ENCODE results near the gene RYR1. TPM values are rescaled to one million over a fixed set of nuclear protein-coding genes. Genes with fewer than 3 reads are reported as not detected.
"Not testable (repeated sequence)": the region's sequence is repeated elsewhere in the genome, so short reads cannot be mapped to it uniquely, and the experiment has no call there.

The RYR1 gene
- total RNA-seq, 2 experiments from 2014 or later = 2.0 to 3.1 TPM

- intact Hi-C loops (cut with DNase I, micrococcal nuclease) = no loop called here
- no peak overlapping the region for H3K4me3 Mint-ChIP-seq
- no peaks in the 10 kb centered on the region for H3K4me1 Mint-ChIP-seq
- ATAC-seq (no peak), DNase-seq (no peak)
- H3K27ac Mint-ChIP-seq = no peak overlapping the region
- peaks cover 4% of the 10 kb centered on the region for H3K27me3 Mint-ChIP-seq
- H3K9me3 Mint-ChIP-seq (ENCODE audit: low read depth) = no peaks in the 10 kb centered on the region
- peaks cover 2% of the 10 kb centered on the region for H3K36me3 Mint-ChIP-seq (ENCODE audit: low read depth)
- ChIA-PET CTCF (no interaction called here), POLR2A (no interaction called here)
Measured at GRCh38 chr19:38482496-38482895, 49.0 kb downstream of the RYR1 start.

DNA sequence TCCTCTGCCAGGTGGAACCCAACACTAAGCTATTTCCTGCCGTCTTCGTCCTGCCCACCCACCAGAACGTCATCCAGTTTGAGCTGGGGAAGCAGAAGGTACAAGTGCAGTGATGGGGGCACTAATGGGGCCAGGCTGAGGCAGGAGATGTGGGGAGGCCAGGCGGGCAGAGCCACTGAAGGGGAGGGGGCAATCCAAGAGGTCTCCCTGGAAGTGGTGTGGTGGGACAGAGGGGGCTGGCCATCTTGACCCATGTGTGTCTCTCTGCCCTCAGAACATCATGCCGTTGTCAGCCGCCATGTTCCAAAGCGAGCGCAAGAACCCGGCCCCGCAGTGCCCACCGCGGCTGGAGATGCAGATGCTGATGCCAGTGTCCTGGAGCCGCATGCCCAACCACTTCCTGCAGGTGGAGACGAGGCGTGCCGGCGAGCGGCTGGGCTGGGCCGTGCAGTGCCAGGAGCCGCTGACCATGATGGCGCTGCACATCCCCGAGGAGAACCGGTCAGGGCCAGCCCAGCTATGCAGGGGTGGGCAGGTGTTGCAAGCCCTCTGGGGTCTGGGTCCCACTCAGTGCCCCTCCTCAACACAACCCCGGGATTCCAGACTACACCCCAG, 49.6 kb downstream of the RYR1 start:
- H3K36me3 Mint-ChIP-seq (ENCODE audit: low read depth) = peaks cover 2% of the 10 kb centered on the region
- ChIA-PET CTCF (no interaction called here), POLR2A (no interaction called here)
- intact Hi-C loops (cut with DNase I, micrococcal nuclease) = no loop called here
- H3K27ac Mint-ChIP-seq = no peak overlapping the region
- H3K4me3 Mint-ChIP-seq = no peak overlapping the region
- H3K4me1 Mint-ChIP-seq = no peaks in the 10 kb centered on the region
- H3K9me3 Mint-ChIP-seq (ENCODE audit: low read depth) = no peaks in the 10 kb centered on the region
- H3K27me3 Mint-ChIP-seq = peaks cover 6% of the 10 kb centered on the region
- no peak for DNase-seq
- ATAC-seq = no peak

DNA sequence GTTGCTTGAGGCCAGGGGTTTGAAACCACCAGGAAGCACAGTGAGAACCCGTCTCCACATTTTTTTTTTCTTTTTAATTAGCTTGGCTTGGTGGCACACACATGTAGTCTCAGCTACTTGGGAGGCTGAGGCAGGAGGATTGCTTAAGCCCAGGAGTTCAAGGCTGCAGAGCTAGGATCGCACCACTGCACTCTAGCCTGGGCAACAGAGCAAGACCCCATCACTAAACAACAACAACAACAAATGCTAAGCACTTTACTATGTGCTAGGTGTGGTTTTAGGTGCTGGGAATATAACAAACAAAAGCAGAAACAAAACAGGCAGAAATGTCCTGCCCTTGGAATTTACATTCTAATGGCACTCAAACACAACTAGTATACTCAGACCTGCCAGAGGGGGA, 51.3 kb downstream of the RYR1 start:
- no peak overlapping the region for H3K4me3 Mint-ChIP-seq
- ChIA-PET CTCF (interaction anchor here (0.6 kb wide), 1 partner anchor 285 kb away, joined by 3 read pairs; no protein-coding TSS in a partner anchor), POLR2A (no interaction called here)
- no peaks in the 10 kb centered on the region for H3K9me3 Mint-ChIP-seq (ENCODE audit: low read depth)
- ATAC-seq = no peak
- no peak for DNase-seq
- peaks cover 12% of the 10 kb centered on the region for H3K27me3 Mint-ChIP-seq
- no peak overlapping the region for H3K27ac Mint-ChIP-seq
- H3K36me3 Mint-ChIP-seq (ENCODE audit: low read depth) = peaks cover 2% of the 10 kb centered on the region
- no peaks in the 10 kb centered on the region for H3K4me1 Mint-ChIP-seq
- intact Hi-C loops (cut with DNase I, micrococcal nuclease) = no loop called here

GRCh38 chr19:38485541-38486285, 52.2 kb downstream of the RYR1 start:
- Mint-ChIP-seq H3K36me3 (ENCODE audit: low read depth) (peaks cover 8% of the 10 kb centered on the region), H3K9me3 (ENCODE audit: low read depth) (peaks cover 5% of the 10 kb centered on the region), H3K27ac (no peak overlapping the region), H3K4me1 (no peaks in the 10 kb centered on the region), H3K4me3 (no peak overlapping the region), H3K27me3 (peaks cover 18% of the 10 kb centered on the region)
- intact Hi-C loops (cut with DNase I, micrococcal nuclease) = no loop called here
- no peak for DNase-seq
- no peak for ATAC-seq
- ChIA-PET CTCF (no interaction called here), POLR2A (no interaction called here)

- CTCF ChIA-PET = no interaction called here
- Mint-ChIP-seq H3K27ac (no peak overlapping the region), H3K27me3 (peaks cover 22% of the 10 kb centered on the region), H3K9me3 (ENCODE audit: low read depth) (peaks cover 7% of the 10 kb centered on the region), H3K4me1 (no peaks in the 10 kb centered on the region), H3K4me3 (no peak overlapping the region), H3K36me3 (ENCODE audit: low read depth) (peaks cover 11% of the 10 kb centered on the region)
- ATAC-seq (no peak), DNase-seq (no peak)
- intact Hi-C loops (cut with DNase I, micrococcal nuclease) = no loop called here
- POLR2A ChIA-PET = no interaction called here
Measured at GRCh38 chr19:38486731-38487336, 53.3 kb downstream of the RYR1 start.

DNA sequence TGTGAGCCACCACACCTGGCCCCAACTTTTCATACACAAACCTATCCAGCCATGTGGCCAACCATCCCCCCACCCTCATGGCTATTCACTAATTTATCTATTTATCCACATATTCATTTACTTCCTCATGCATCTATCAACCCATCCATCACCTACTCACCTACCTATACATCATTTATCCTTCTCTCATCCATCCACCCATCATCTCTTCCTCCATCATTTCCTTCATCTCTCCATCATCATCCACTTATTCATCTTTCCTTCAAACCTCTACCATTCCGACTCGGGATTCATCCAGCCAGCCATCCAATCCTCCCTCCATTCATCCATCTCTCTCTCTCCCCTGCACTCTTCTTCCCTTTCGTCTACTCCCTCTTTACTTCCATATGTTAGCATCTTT, 54.6 kb downstream of the RYR1 start:
- no peak overlapping the region for H3K27ac Mint-ChIP-seq
- DNase-seq (no peak), ATAC-seq (no peak)
- H3K4me3 Mint-ChIP-seq = no peak overlapping the region
- peaks cover 25% of the 10 kb centered on the region for H3K27me3 Mint-ChIP-seq
- CTCF ChIA-PET = interaction anchor here (0.6 kb wide), 1 partner anchor 38 kb away, joined by 3 read pairs; no protein-coding TSS in a partner anchor
- H3K9me3 Mint-ChIP-seq (ENCODE audit: low read depth) = peaks cover 7% of the 10 kb centered on the region
- intact Hi-C loops (cut with DNase I, micrococcal nuclease) = no loop called here
- POLR2A ChIA-PET = no interaction called here
- no peaks in the 10 kb centered on the region for H3K4me1 Mint-ChIP-seq
- H3K36me3 Mint-ChIP-seq (ENCODE audit: low read depth) = peaks cover 11% of the 10 kb centered on the region

DNA sequence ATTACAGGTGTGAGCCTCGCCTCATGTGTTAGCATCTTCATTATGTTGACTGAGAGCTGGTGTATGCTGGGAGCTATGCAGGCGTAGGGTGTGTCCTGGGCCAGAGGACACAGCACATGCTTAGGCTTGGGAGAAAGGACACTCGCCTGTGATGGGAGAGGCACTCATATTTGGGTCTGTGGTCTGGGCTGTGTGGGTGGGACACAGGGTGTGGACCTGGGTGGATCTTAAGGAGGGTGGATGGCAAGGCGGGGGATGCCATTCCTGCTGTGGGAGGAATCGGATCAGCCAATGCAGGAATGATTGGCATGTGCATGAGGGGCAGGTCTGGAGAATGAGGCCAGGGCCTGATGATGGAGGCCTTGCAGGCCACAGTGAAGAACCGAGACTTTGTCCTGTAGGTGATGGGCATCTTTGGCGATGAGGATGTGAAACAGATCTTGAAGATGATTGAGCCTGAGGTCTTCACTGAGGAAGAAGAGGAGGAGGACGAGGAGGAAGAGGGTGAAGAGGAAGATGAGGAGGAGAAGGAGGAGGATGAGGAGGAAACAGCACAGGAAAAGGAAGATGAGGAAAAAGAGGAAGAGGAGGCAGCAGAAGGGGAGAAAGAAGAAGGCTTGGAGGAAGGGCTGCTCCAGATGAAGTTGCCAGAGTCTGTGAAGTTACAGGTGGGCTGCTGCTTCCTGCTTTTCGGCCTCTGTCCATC, 55.4 kb downstream of the RYR1 start:
- intact Hi-C loops (cut with DNase I, micrococcal nuclease) = no loop called here
- ATAC-seq (no peak), DNase-seq (no peak)
- ChIA-PET POLR2A (no interaction called here), CTCF (interaction anchor here (0.6 kb wide), 1 partner anchor 38 kb away, joined by 3 read pairs; no protein-coding TSS in a partner anchor)
- peaks cover 7% of the 10 kb centered on the region for H3K9me3 Mint-ChIP-seq (ENCODE audit: low read depth)
- H3K4me3 Mint-ChIP-seq = no peak overlapping the region
- H3K27ac Mint-ChIP-seq = no peak overlapping the region
- no peaks in the 10 kb centered on the region for H3K4me1 Mint-ChIP-seq
- H3K27me3 Mint-ChIP-seq = peaks cover 25% of the 10 kb centered on the region
- H3K36me3 Mint-ChIP-seq (ENCODE audit: low read depth) = peaks cover 11% of the 10 kb centered on the region

GRCh38 chr19:38490861-38491260, 57.4 kb downstream of the RYR1 start:
- POLR2A ChIA-PET = no interaction called here
- peaks cover 11% of the 10 kb centered on the region for H3K36me3 Mint-ChIP-seq (ENCODE audit: low read depth)

GRCh38 chr19:38492181-38492813, 58.8 kb downstream of the RYR1 start:
- Mint-ChIP-seq H3K27me3 (peaks cover 22% of the 10 kb centered on the region), H3K4me1 (no peaks in the 10 kb centered on the region), H3K27ac (no peak overlapping the region), H3K4me3 (no peak overlapping the region), H3K36me3 (ENCODE audit: low read depth) (peaks cover 8% of the 10 kb centered on the region), H3K9me3 (ENCODE audit: low read depth) (peaks cover 7% of the 10 kb centered on the region)
- intact Hi-C loops (cut with DNase I, micrococcal nuclease) = no loop called here
- ATAC-seq (no peak), DNase-seq (no peak)
- ChIA-PET POLR2A (no interaction called here), CTCF (interaction anchor here (0.6 kb wide), 1 partner anchor 134 kb away, joined by 3 read pairs; no protein-coding TSS in a partner anchor)

More at GRCh38 chr19:38490861-38491260, 57.4 kb downstream of the RYR1 start:
- intact Hi-C loops (cut with DNase I, micrococcal nuclease) = no loop called here
- CTCF ChIA-PET = interaction anchor here (0.6 kb wide), 1 partner anchor 30 kb away, joined by 3 read pairs; no protein-coding TSS in a partner anchor
- H3K27ac Mint-ChIP-seq = no peak overlapping the region
- ATAC-seq = no peak
- peaks cover 25% of the 10 kb centered on the region for H3K27me3 Mint-ChIP-seq
- no peak overlapping the region for H3K4me3 Mint-ChIP-seq
- DNase-seq = no peak
- H3K9me3 Mint-ChIP-seq (ENCODE audit: low read depth) = peaks cover 7% of the 10 kb centered on the region
- H3K4me1 Mint-ChIP-seq = no peaks in the 10 kb centered on the region

- ATAC-seq (no peak), DNase-seq (no peak)
- peaks cover 8% of the 10 kb centered on the region for H3K36me3 Mint-ChIP-seq (ENCODE audit: low read depth)
- H3K4me3 Mint-ChIP-seq = no peak overlapping the region
- H3K27me3 Mint-ChIP-seq = peaks cover 13% of the 10 kb centered on the region
- no peaks in the 10 kb centered on the region for H3K4me1 Mint-ChIP-seq
- H3K9me3 Mint-ChIP-seq (ENCODE audit: low read depth) = peaks cover 7% of the 10 kb centered on the region
- POLR2A ChIA-PET = no interaction called here
- CTCF ChIA-PET = interaction anchor here (0.6 to 1.3 kb wide), 2 partner anchors 195 to 436 kb away, joined by 3 to 4 read pairs; partner anchors contain the start of genes MRPS12 and SARS2
- intact Hi-C loops (cut with DNase I, micrococcal nuclease) = no loop called here
- H3K27ac Mint-ChIP-seq = no peak overlapping the region
Measured at GRCh38 chr19:38494379-38494778, 60.9 kb downstream of the RYR1 start.

- H3K4me3 Mint-ChIP-seq; POLR2A ChIA-PET; DNase-seq; H3K36me3 Mint-ChIP-seq (ENCODE audit: low read depth); H3K9me3 Mint-ChIP-seq (ENCODE audit: low read depth); intact Hi-C loops (cut with DNase I, micrococcal nuclease); H3K27ac Mint-ChIP-seq; H3K4me1 Mint-ChIP-seq; ATAC-seq: not testable (repeated sequence)
- CTCF ChIA-PET = interaction anchor here (0.6 to 1.3 kb wide), 2 partner anchors 239 to 435 kb away, joined by 3 read pairs; partner anchors contain the start of genes MRPS12 and SARS2
- peaks cover 10% of the 10 kb centered on the region for H3K27me3 Mint-ChIP-seq
Measured at GRCh38 chr19:38495375-38495774, 61.9 kb downstream of the RYR1 start.

Data from activated CD4-positive, alpha-beta T cell treated with anti-CD3 and anti-CD28 coated beads for 36 hours (primary cell).